Stimulated activated CD8-positive, alpha-beta memory T cell treated with anti-CD3 and anti-CD28 coated beads, Interleukin-15, amount 100 ng/mL, for 1 hour (primary cell): Measurements from ENCODE around the gene NOP16.

ENCODE experiments used
- DNase-seq: peaks from one replicate; pipeline ENCODE4 v3.0.0-alpha.2; 2020; ENCODE audit warnings: low read depth

NOP16 gene

GRCh38 chr5:176356179-176356566, 32.2 kb downstream of the NOP16 start:
- DNase-seq = no peak

GRCh38 chr5:176355400-176356178, 32.8 kb downstream of the NOP16 start:
- DNase-seq = no peak

DNA sequence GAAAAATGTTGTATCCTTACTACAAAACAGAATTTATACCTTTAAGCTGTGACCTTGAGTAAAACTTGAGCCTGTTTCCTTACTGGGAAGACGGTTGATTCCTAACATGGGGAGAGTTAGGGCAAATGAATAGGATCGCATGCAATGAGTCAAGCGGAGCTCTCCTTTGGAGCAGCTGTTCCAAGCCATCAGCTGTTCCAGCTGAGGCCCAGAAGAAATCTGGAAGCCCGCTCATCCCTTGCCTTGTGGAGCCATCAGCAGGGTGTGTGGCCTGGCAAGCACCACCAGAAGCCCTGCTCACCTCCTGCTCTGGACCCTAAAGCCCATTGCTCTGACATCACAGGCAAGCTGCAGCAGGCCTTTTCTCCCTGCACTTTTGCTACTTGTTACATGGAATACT, 34.9 kb downstream of the NOP16 start:
- no peak for DNase-seq

DNA sequence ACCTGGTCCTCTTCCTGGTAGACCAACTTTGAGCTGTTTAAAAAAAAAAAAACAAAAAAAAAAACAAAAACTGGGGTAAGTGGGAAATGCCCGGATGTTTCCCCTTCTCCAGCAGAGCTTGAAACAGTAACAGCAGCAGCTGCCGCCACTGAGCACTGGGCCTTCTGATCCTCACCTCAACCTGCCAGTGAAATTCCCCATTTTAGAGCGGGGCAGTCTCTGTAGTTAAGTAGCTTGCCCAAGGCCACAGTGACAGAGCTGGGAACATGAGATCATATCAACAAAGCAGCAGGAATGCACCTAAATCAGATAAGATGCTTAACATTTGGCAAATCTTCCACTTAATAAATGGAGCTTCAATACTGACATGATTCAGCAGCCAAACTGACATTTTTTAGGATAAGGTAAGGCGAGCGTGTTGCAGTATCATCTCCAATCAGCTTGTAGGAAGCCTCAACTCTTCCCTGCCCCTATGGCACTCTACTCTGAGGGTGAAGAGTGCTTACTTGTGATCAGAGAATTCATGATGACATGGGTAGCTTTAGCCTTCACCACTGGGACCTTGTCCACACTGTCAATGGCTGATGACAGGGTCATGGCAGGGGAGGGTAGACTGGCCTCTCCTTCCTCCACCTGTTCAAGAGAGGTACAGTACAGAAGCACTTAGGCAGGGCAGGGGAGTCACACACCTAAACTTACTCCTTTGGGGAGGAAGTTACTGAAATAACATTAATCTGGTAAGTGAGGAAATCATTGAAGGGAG, 36.1 kb downstream of the NOP16 start:
- DNase-seq = no peak

- no peak for DNase-seq
These were observed 38.0 kb downstream of the NOP16 start for GRCh38 chr5:176350416-176350815.

GRCh38 chr5:176342766-176343458, 45.5 kb downstream of the NOP16 start:
- no peak for DNase-seq

GRCh38 chr5:176342158-176342483, 46.3 kb downstream of the NOP16 start:
- DNase-seq = no peak

GRCh38 chr5:176341325-176342157, 46.9 kb downstream of the NOP16 start:
- DNase-seq = no peak

DNA sequence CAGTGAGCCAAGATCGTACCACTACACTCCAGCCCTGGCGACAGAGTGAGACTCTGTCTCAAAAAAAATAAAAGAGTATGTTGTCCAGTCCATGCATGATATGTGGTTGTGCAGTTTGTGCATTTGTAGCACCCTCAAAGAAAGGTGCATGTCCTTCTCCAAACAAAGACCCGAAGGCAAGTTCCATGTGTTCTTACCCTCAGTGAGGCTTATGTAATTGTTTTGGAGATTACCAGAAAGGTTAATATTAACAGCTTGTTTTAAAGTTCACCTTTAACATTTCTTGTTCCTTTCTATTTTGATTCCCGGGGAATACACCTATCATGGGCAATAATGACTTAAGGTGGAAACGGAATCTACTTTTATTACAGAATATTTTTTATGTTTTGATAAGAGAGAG, 49.1 kb downstream of the NOP16 start:
- no peak for DNase-seq

GRCh38 chr5:176337913-176338312, 50.5 kb downstream of the NOP16 start:
- no peak for DNase-seq

DNA sequence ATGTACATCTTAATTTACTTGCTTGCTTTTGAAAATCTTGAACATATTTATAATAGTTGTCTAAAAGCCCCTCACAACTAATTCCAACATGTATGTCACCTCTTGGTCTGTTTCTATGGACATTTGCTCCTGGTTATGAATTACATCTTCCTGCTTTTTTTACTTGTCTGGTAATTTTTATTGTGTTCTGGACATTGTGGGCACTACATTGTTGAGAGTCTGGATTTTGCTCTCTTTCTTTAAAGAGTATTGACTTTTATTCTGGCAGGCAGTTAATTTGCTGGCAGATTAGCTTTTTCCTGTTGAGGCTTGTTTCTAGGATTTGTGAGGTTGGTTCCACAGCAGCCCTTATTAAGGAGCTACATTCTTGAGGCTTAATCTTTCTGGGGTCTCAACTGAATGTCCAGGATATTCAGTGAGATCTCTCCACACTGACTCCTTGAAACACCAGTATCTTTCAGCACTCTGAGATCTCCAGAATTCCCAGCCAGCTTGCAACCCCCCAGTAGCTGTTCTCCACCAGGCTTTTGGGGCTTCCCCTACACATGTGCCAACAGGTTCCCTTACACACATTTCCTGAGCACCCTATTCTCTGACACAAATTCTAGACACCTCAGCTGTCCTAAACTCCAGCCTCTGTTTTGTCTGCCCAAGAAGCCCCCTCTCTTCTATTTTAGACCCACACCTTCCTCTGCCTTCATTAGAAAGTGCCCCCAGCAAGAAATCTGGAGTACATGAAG, 54.2 kb downstream of the NOP16 start:
- DNase-seq = no peak
